ENCODE measurements around the gene MYO1G. TPM values are rescaled to one million over a fixed set of nuclear protein-coding genes. Genes with fewer than 3 reads are reported as not detected.
A peak's percentile ranks its signal among the peaks of the same experiment; 100 is the strongest.

Gene MYO1G
- total and polyA plus RNA-seq, 9 of the 15 experiments (the other 6 are each of a cell fraction or from before 2014, with no cell fraction given) = 0.03 to 0.62 (median 0.13) TPM; not detected in 1

DNA sequence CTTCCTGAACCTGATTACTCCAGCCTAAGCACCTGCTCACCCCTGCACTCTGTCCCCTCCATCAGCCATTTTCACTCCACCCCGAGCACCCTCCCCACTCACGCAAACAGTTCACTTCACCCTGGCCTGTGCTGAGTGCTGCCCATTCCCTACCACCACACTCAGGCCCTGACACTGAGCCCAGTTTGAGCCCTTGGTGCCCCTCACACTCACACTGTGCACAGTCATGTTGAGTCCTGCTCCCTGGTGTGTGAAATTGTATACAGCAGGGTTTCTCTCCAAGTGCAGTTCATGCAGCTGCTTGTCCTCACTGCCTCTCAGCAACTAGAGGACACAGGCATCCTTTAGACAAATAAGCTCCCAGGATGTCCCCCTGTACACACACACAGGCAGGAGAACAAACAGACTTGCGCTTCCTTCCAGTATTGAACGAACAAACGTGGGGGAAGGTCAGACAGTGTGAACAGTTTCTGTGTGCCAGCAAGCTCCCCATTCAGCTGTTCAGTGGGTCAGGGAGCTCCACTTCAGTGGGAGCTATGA lies 6.8 kb downstream of the MYO1G start:
- peak overlapping the region in 1 of 2 experiments; percentile 56; a peak in 2 of 4 replicates for H3K9ac ChIP-seq (ENCODE audit: insufficient read depth in 1 of 2, low read depth in 2 of 2, low read length in 2 of 2)
- H3K36me3 ChIP-seq (ENCODE audit: control insufficient read depth, insufficient read depth, low read length) = no peaks in the 10 kb centered on the region
- no peak overlapping the region for H2AFZ ChIP-seq (ENCODE audit: low read depth, low read length)
- DNase-seq (ENCODE audit: extremely low read depth in 1 of 4, low spot score in 3 of 4) (no peak), ATAC-seq (no peak), FAIRE-seq (no peak)
- in situ Hi-C loops (cut with MboI) = no loop called here
- no peaks in the 10 kb centered on the region for H3K79me2 ChIP-seq (ENCODE audit: control insufficient read depth, insufficient read depth, low read length)
- H3K4me2 ChIP-seq (ENCODE audit: insufficient read depth, low read length) = no peak overlapping the region
- H3K9me3 ChIP-seq (replicated peaks; ENCODE audit: control insufficient read depth, insufficient read depth, low read depth, low read length) = no peaks in the 10 kb centered on the region
- BruUV-seq (replicated peaks) = no TSS peak
- CTCF ChIA-PET (ENCODE audit: low intra/inter-chr PET ratio) = no interaction called here
- H3K4me1 ChIP-seq (replicated peaks in 1 of 2; ENCODE audit: control insufficient read depth in 2 of 2, insufficient read depth in 2 of 2, low read length in 2 of 2) = peaks cover 15 to 46% of the 10 kb centered on the region in 2 experiments; a peak in 4 of 5 replicates
- H3K27me3 ChIP-seq (ENCODE audit: control insufficient read depth in 2 of 2, insufficient read depth in 2 of 2, low read length in 2 of 2) = no peaks in the 10 kb centered on the region
- no peaks in the 10 kb centered on the region for H4K20me1 ChIP-seq (replicated peaks; ENCODE audit: control insufficient read depth, insufficient read depth, low read length)
- WGBS (ENCODE audit: insufficient coverage, low coverage, missing lambda C conversion rate) = 40% methylated on average over 5 of the region's 5 CpGs
- no peak overlapping the region for H3K27ac ChIP-seq (ENCODE audit: extremely low read depth, low read depth, low read length)
- H3K9me1 ChIP-seq (ENCODE audit: control insufficient read depth, insufficient read depth, low read length) = no peaks in the 10 kb centered on the region
- intact Hi-C loops (cut with micrococcal nuclease) = loop anchor here (5.0 to 10.0 kb wide), 2 partner anchors 103 to 290 kb away; no protein-coding TSS in a partner anchor
- no peak overlapping the region for H3K4me3 ChIP-seq
- POLR2A ChIA-PET = interaction anchor here (0.5 to 6.7 kb wide), 12 partner anchors 12 to 460 kb away, joined by 3 to 141 read pairs (median 4); partner anchors contain the start of genes PURB and TBRG4
- TF ChIP-seq MTF1 (CRISPR knock-in tag; IDR thresholded peaks at IDR 0.05; ENCODE audit: borderline replicate concordance) (no peak), NCOR1 (IDR thresholded peaks at IDR 0.05) (no peak), ZNF507 (tag; conservative IDR thresholded peaks at IDR 0.05) (no peak), SP2 (IDR thresholded peaks at IDR 0.05; ENCODE audit: extremely low read depth, low read depth, low read length, poor library complexity, severe bottlenecking) (no peak), MCM5 (IDR thresholded peaks at IDR 0.05; ENCODE audit: low read depth) (no peak), CBX5 (IDR thresholded peaks at IDR 0.05; ENCODE audit: borderline replicate concordance, low read depth) (no peak), PYGO2 (tag; IDR thresholded peaks at IDR 0.05) (no peak), TARDBP (IDR thresholded peaks at IDR 0.05) (no peak), SRSF3 (IDR thresholded peaks at IDR 0.05; ENCODE audit: insufficient read depth, low read length) (no peak), NCOA1 (IDR thresholded peaks at IDR 0.05; ENCODE audit: low read depth) (no peak)
- TF ChIP-seq, protein P1, sequence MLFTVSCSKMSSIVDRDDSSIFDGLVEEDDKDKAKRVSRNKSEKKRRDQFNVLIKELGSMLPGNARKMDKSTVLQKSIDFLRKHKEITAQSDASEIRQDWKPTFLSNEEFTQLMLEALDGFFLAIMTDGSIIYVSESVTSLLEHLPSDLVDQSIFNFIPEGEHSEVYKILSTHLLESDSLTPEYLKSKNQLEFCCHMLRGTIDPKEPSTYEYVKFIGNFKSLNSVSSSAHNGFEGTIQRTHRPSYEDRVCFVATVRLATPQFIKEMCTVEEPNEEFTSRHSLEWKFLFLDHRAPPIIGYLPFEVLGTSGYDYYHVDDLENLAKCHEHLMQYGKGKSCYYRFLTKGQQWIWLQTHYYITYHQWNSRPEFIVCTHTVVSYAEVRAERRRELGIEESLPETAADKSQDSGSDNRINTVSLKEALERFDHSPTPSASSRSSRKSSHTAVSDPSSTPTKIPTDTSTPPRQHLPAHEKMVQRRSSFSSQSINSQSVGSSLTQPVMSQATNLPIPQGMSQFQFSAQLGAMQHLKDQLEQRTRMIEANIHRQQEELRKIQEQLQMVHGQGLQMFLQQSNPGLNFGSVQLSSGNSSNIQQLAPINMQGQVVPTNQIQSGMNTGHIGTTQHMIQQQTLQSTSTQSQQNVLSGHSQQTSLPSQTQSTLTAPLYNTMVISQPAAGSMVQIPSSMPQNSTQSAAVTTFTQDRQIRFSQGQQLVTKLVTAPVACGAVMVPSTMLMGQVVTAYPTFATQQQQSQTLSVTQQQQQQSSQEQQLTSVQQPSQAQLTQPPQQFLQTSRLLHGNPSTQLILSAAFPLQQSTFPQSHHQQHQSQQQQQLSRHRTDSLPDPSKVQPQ (CRISPR knock-in tag; IDR thresholded peaks at IDR 0.05; ENCODE audit: borderline replicate concordance) = no peak
- TF ChIP-seq, protein P2, sequence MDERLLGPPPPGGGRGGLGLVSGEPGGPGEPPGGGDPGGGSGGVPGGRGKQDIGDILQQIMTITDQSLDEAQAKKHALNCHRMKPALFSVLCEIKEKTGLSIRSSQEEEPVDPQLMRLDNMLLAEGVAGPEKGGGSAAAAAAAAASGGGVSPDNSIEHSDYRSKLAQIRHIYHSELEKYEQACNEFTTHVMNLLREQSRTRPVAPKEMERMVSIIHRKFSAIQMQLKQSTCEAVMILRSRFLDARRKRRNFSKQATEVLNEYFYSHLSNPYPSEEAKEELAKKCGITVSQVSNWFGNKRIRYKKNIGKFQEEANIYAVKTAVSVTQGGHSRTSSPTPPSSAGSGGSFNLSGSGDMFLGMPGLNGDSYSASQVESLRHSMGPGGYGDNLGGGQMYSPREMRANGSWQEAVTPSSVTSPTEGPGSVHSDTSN (CRISPR knock-in tag; IDR thresholded peaks at IDR 0.05; ENCODE audit: low read depth) = no peak
- TF ChIP-seq, protein P2 (tag; conservative IDR thresholded peaks at IDR 0.05; ENCODE audit: low read depth) = no peak
- TF ChIP-seq, protein P3, sequence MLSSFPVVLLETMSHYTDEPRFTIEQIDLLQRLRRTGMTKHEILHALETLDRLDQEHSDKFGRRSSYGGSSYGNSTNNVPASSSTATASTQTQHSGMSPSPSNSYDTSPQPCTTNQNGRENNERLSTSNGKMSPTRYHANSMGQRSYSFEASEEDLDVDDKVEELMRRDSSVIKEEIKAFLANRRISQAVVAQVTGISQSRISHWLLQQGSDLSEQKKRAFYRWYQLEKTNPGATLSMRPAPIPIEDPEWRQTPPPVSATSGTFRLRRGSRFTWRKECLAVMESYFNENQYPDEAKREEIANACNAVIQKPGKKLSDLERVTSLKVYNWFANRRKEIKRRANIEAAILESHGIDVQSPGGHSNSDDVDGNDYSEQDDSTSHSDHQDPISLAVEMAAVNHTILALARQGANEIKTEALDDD (IDR thresholded peaks at IDR 0.05) = no peak
- TF ChIP-seq, protein P4, sequence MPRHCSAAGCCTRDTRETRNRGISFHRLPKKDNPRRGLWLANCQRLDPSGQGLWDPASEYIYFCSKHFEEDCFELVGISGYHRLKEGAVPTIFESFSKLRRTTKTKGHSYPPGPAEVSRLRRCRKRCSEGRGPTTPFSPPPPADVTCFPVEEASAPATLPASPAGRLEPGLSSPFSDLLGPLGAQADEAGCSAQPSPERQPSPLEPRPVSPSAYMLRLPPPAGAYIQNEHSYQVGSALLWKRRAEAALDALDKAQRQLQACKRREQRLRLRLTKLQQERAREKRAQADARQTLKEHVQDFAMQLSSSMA (CRISPR knock-in tag; IDR thresholded peaks at IDR 0.05) = no peak
